Common myeloid progenitor, CD34-positive (primary cell): ENCODE measurements around the gene C1orf35.

Experiments
- CTCF ChIA-PET: fragments of 350-600 bp; sonication (Branson Sonifier 250); formaldehyde crosslinking; loops from one replicate; lab custom pipeline; 2021; ENCODE audit warnings: antibody characterized with exemption; lab: Charles Lee
- POLR2A ChIA-PET: fragments of 350-600 bp; sonication (Branson Sonifier 250); formaldehyde crosslinking; loops from one replicate; lab custom pipeline; 2021; ENCODE audit warnings: antibody characterized with exemption; lab: Charles Lee
- DNase-seq, 3 donors: peaks; one replicate each; pipeline versions ENCODE4 v3.0.0 to v3.0.0-alpha.2; 2013
- H3K27ac ChIP-seq, 2 experiments: 1 replicate in 1 of 2; 2 replicates in 1 of 2; pipeline ENCODE4 v1.7.0; 2013; ENCODE audit warnings: inconsistent platforms in 2 of 2, low read length in 2 of 2, mild to moderate bottlenecking in 2 of 2, low read depth in 1 of 2, moderate library complexity in 1 of 2; ENCODE audit not compliant: severe bottlenecking in 2 of 2, insufficient read depth in 1 of 2, poor library complexity in 1 of 2
- H3K27me3 ChIP-seq, 5 experiments: replicated peaks in 2 of 5; 1 replicate in 3 of 5; 2 replicates in 2 of 5; pipeline versions ENCODE4 v1.6.1 to v1.7.0; 2013; ENCODE audit warnings: low read length in 4 of 5, mild to moderate bottlenecking in 2 of 5, moderate library complexity in 2 of 5, inconsistent platforms in 1 of 5; ENCODE audit not compliant: insufficient read depth in 5 of 5, control insufficient read depth in 4 of 5
- H3K36me3 ChIP-seq, 4 experiments: 1 replicate in 2 of 4; 2 replicates in 2 of 4; pipeline versions ENCODE4 v1.6.1 to v1.7.0; 2013; ENCODE audit warnings: low read length in 3 of 4, control low read depth in 1 of 4, mild to moderate bottlenecking in 1 of 4; ENCODE audit not compliant: control insufficient read depth in 4 of 4, insufficient read depth in 4 of 4
- H3K4me1 ChIP-seq, 4 experiments: 1 replicate in 3 of 4; 2 replicates in 1 of 4; pipeline versions ENCODE4 v1.6.1 to v1.7.1; 2013; ENCODE audit warnings: low read length in 3 of 4, mild to moderate bottlenecking in 3 of 4, control low read depth in 1 of 4, inconsistent platforms in 1 of 4, moderate library complexity in 1 of 4; ENCODE audit not compliant: control insufficient read depth in 4 of 4, insufficient read depth in 4 of 4; ENCODE audit errors: control extremely low read depth in 1 of 4
- H3K4me3 ChIP-seq, 7 experiments: 1 replicate in 4 of 7; 2 replicates in 3 of 7; pipeline versions ENCODE4 v1.5.1 to v1.7.0; 2013; ENCODE audit warnings: mild to moderate bottlenecking in 7 of 7, low read length in 6 of 7, moderate library complexity in 6 of 7, inconsistent platforms in 2 of 7, low read depth in 2 of 7, control low read depth in 1 of 7; ENCODE audit not compliant: insufficient read depth in 4 of 7, control insufficient read depth in 1 of 7; ENCODE audit errors: extremely low read depth in 1 of 7
- H3K9me3 ChIP-seq, 5 experiments: 1 replicate in 4 of 5; 2 replicates in 1 of 5; pipeline versions ENCODE4 v1.6.1 to v1.7.1; 2013; ENCODE audit warnings: low read length in 4 of 5, mild to moderate bottlenecking in 2 of 5, inconsistent platforms in 1 of 5, low read depth in 1 of 5, moderate library complexity in 1 of 5; ENCODE audit not compliant: control insufficient read depth in 4 of 5, insufficient read depth in 2 of 5; ENCODE audit errors: control extremely low read depth in 1 of 5
- WGBS: methylation state at CpG from one replicate; pipeline ENCODE4 v1.1.5; 2013; ENCODE audit not compliant: insufficient coverage; 5-methylcytosine and 5-hydroxymethylcytosine counted together

The C1orf35 gene

GRCh38 chr1:228145463-228146416, 42.6 kb upstream of the C1orf35 start:
- ChIA-PET POLR2A (no interaction called here), CTCF (no interaction called here)
- Histone ChIP-seq H3K27ac (no peak overlapping the region), H3K4me1 (peaks cover 4 to 27% (median 21%) of the 10 kb centered on the region in 4 experiments), H3K27me3 (no peaks in the 10 kb centered on the region), H3K4me3 (no peak overlapping the region), H3K36me3 (peaks cover 4 to 47% (median 32%) of the 10 kb centered on the region in 4 experiments), H3K9me3 (no peaks in the 10 kb centered on the region)
- 99% methylated on average over 28 of the region's 31 CpGs for WGBS
- DNase-seq, result no peak

- Histone ChIP-seq H3K9me3 (no peaks in the 10 kb centered on the region), H3K27me3 (no peaks in the 10 kb centered on the region), H3K27ac (peak overlapping the region in 1 of 2 experiments; percentile 27), H3K36me3 (peaks cover 4 to 47% (median 32%) of the 10 kb centered on the region in 4 experiments), H3K4me1 (peaks cover 4 to 29% (median 22%) of the 10 kb centered on the region in 4 experiments), H3K4me3 (no peak overlapping the region)
- ChIA-PET POLR2A (no interaction called here), CTCF (interaction anchor here (1.0 kb wide), 1 partner anchor 14 kb away, joined by 3 read pairs; no protein-coding TSS in a partner anchor)
- DNase-seq, result no peak
- 97% methylated on average over 8 of the region's 8 CpGs for WGBS
These were observed 41.8 kb upstream of the C1orf35 start for GRCh38 chr1:228144993-228145343.

- ChIA-PET CTCF (interaction anchor here (1.0 kb wide), 1 partner anchor 13 kb away, joined by 3 read pairs; no protein-coding TSS in a partner anchor), POLR2A (no interaction called here)
- no peaks in the 10 kb centered on the region for H3K9me3 ChIP-seq
- H3K4me3 ChIP-seq, result no peak overlapping the region
- H3K27me3 ChIP-seq, result no peaks in the 10 kb centered on the region
- H3K4me1 ChIP-seq, result peaks cover 4 to 32% (median 25%) of the 10 kb centered on the region in 4 experiments
- peaks cover 4 to 47% (median 31%) of the 10 kb centered on the region in 4 experiments for H3K36me3 ChIP-seq
- DNase-seq, result no peak
- H3K27ac ChIP-seq, result peak overlapping the region in 1 of 2 experiments; percentile 27
- 93% methylated on average over 12 of the region's 16 CpGs for WGBS
These were observed 41.3 kb upstream of the C1orf35 start for GRCh38 chr1:228144193-228144992.

- Histone ChIP-seq H3K4me3 (no peak overlapping the region), H3K27me3 (no peaks in the 10 kb centered on the region), H3K36me3 (peaks cover 4 to 41% (median 28%) of the 10 kb centered on the region in 4 experiments), H3K9me3 (no peaks in the 10 kb centered on the region), H3K27ac (no peak overlapping the region), H3K4me1 (peaks cover 4 to 39% (median 31%) of the 10 kb centered on the region in 4 experiments)
- ChIA-PET CTCF (interaction anchor here (1.1 to 1.6 kb wide), 4 partner anchors 11 to 36 kb away, joined by 3 to 9 read pairs (median 6); partner anchors contain the start of gene IBA57), POLR2A (no interaction called here)
- 96% methylated on average over 12 of the region's 12 CpGs for WGBS
- DNase-seq, result no peak
These were observed 40.5 kb upstream of the C1orf35 start for GRCh38 chr1:228143480-228144192.

- ChIA-PET POLR2A (no interaction called here), CTCF (interaction anchor here (0.7 to 1.6 kb wide), 6 partner anchors 12 to 37 kb away, joined by 3 to 9 read pairs (median 4); partner anchors contain the start of gene IBA57)
- H3K27me3 ChIP-seq, result no peaks in the 10 kb centered on the region
- H3K4me3 ChIP-seq, result peak overlapping the region in 1 of 7 experiments; percentile 13
- peaks cover 4 to 32% (median 20%) of the 10 kb centered on the region in 4 experiments for H3K36me3 ChIP-seq
- H3K4me1 ChIP-seq, result peaks cover 4 to 45% (median 38%) of the 10 kb centered on the region in 4 experiments
- no peak for DNase-seq
- no peaks in the 10 kb centered on the region for H3K9me3 ChIP-seq
- 98% methylated on average over 8 of the region's 11 CpGs for WGBS
- H3K27ac ChIP-seq, result no peak overlapping the region
These were observed 39.6 kb upstream of the C1orf35 start for GRCh38 chr1:228142701-228143136.

- H3K27me3 ChIP-seq, result peaks cover 0 to under 1% (median 0%) of the 10 kb centered on the region in 5 experiments
- no peak for DNase-seq
- H3K27ac ChIP-seq, result peak overlapping the region in 1 of 2 experiments; percentile 95
- H3K36me3 ChIP-seq, result peaks cover 2 to 27% (median 18%) of the 10 kb centered on the region in 4 experiments
- POLR2A ChIA-PET, result no interaction called here
- CTCF ChIA-PET, result interaction anchor here (0.7 to 1.6 kb wide), 4 partner anchors 12 to 26 kb away, joined by 3 to 9 read pairs (median 5); partner anchors contain the start of gene IBA57
- 89% methylated on average over 15 of the region's 16 CpGs for WGBS
- peaks cover 4 to 45% (median 38%) of the 10 kb centered on the region in 4 experiments for H3K4me1 ChIP-seq
- peak overlapping the region in 3 of 7 experiments; percentile 1 to 97 (median 95) for H3K4me3 ChIP-seq
- no peaks in the 10 kb centered on the region for H3K9me3 ChIP-seq
These were observed 39.1 kb upstream of the C1orf35 start for GRCh38 chr1:228142155-228142691.
